GM21529 (cell line): ENCODE measurements around the gene LRIF1.
"Not testable (repeated sequence)": the region's sequence is repeated elsewhere in the genome, so short reads cannot be mapped to it uniquely, and the experiment has no call there.

ENCODE experiments used
- ATAC-seq: cut with Tn5 transposase; IDR thresholded peaks from one replicate; pipeline ENCODE4 v1.9.1; 2021; ENCODE audit not compliant: unreplicated experiment

LRIF1 gene, protein sequence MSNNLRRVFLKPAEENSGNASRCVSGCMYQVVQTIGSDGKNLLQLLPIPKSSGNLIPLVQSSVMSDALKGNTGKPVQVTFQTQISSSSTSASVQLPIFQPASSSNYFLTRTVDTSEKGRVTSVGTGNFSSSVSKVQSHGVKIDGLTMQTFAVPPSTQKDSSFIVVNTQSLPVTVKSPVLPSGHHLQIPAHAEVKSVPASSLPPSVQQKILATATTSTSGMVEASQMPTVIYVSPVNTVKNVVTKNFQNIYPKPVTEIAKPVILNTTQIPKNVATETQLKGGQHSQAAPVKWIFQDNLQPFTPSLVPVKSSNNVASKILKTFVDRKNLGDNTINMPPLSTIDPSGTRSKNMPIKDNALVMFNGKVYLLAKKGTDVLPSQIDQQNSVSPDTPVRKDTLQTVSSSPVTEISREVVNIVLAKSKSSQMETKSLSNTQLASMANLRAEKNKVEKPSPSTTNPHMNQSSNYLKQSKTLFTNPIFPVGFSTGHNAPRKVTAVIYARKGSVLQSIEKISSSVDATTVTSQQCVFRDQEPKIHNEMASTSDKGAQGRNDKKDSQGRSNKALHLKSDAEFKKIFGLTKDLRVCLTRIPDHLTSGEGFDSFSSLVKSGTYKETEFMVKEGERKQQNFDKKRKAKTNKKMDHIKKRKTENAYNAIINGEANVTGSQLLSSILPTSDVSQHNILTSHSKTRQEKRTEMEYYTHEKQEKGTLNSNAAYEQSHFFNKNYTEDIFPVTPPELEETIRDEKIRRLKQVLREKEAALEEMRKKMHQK

GRCh38 chr1:110963691-110964454 is at the start of gene LRIF1:
Gene LRIF1 (minus strand): TSS chr1:110963922. CDS start chr1:110963688, 234 bp downstream.
- peak; percentile 95 for ATAC-seq

GRCh38 chr1:111008031-111008430 is 44.3 kb upstream of the LRIF1 start:
- no peak for ATAC-seq

DNA sequence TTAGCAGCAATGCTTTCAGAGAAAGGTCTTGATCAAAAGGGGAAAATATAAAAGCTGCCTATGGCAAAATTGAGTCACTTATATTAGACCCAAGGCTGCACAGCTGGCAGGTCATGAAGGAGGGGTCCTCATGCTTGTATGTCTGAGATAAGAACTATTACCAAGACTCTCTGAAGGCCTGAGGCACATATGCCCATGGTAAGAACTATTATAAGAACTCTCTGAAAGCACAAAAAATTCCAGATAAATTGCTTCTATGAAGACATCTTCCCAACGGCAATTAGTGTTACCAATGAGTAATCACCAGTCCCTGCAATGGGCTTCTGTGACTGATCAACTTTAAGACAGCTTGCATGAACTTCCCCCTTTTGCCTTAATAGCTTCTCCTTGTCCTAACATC is 42.8 kb upstream of the LRIF1 start:
- no peak for ATAC-seq

DNA sequence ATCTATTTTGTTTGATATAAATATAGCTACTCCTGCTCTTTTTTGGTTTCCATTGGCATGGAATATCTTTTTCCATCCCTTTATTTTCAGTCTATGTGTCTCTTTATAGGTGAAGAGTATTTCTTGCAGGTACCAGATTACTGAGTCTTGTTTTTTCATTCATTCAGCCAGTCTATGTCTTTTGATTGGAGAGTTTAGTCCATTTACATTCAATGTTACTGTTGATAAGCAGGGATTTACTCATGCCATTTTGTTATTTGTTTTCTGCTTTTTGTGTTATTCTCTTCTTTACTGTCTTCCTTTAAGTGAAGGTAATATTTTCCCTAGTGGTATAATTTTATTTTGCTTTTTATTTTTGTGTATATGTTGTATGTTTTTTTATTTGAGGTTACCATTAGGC is 35.9 kb upstream of the LRIF1 start:
- not testable (repeated sequence) for ATAC-seq

- not testable (repeated sequence) for ATAC-seq
Measured at GRCh38 chr1:110992329-110992728, 28.6 kb upstream of the LRIF1 start.

DNA sequence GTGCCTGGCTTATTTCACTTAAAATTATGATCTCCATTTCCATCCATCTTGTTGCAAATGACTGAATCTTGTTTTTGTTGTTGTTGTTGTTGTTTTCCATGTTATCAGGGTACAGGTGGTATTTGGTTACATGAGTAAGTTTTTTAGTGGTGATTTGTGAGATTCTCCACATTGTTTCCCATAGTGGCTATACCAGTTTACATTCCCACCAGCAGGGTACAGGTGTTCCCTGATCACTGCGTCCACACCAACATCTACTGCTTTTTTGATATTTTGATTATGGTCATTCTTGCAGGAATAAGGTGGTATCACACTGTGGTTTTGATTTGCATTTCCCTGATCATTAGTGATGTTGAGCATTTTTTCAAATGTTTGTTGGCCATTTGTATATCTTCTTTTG is 27.6 kb upstream of the LRIF1 start:
- not testable (repeated sequence) for ATAC-seq

DNA sequence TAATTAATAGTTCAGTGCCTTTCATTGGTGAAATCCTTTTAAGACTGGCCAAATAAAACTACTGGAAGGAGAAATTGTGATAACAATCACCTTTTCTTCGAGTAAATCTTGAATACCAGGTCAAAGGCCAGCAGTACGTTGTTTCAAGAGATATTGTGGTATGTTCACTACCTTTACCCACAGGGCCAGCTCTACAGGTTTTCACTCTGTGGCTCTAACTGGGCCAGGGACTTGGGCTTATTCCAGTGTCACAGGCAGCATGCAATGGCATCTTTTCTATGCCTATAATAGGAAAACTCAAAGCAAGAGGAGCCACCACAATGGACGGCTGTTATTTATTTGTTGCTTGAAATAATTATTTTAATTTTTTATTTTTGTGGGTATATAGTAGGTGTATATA is 26.8 kb upstream of the LRIF1 start:
- ATAC-seq = no peak

GRCh38 chr1:110986407-110986891 is 22.7 kb upstream of the LRIF1 start:
- no peak for ATAC-seq

DNA sequence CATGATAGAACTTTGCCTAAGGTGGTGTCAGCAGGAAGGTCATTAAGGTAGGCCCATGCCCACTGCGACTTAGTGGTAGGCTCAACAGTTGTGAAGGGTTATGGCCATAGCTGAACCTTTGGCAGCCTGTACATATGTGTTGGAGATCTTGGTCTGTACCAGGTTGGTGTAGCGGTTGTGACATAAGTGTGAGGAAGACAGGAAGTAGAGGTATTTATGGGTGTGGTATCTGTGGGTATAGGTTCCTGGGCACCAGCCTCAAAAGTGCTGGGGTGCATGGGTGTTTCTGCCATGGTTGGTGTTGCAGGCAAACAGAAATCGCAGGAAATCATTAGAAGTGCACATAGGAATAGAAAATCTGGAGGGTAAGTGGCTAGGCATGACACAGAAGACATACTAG is 18.6 kb upstream of the LRIF1 start:
- no peak for ATAC-seq

- ATAC-seq = no peak
Measured at GRCh38 chr1:110979154-110979553, 15.4 kb upstream of the LRIF1 start.

DNA sequence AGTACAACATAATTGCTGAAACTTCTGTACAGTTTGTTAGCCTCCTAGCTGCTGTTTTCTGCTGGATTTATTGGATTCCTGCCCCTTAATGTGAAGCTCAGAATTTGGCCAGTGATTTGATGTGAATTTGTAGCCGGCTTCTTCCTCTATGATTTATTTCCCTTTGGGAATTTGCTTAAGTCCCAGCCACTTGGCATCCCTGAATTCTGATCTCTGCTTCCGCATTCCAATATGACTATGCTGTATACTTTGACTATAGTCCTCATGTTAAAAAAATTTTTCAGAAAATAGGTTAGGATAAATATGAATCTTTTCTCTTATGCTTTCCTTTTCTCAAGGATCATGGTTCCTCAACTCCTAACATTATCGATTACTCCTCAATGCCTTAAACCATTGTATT is 12.4 kb upstream of the LRIF1 start:
- no peak for ATAC-seq

- no peak for ATAC-seq
Measured at GRCh38 chr1:110975265-110975664, 11.5 kb upstream of the LRIF1 start.

GRCh38 chr1:110967256-110967655 is 3.5 kb upstream of the LRIF1 start:
- no peak for ATAC-seq

GRCh38 chr1:110964455-110964903 is 757 bp upstream of the LRIF1 start:
- ATAC-seq = no peak

DNA sequence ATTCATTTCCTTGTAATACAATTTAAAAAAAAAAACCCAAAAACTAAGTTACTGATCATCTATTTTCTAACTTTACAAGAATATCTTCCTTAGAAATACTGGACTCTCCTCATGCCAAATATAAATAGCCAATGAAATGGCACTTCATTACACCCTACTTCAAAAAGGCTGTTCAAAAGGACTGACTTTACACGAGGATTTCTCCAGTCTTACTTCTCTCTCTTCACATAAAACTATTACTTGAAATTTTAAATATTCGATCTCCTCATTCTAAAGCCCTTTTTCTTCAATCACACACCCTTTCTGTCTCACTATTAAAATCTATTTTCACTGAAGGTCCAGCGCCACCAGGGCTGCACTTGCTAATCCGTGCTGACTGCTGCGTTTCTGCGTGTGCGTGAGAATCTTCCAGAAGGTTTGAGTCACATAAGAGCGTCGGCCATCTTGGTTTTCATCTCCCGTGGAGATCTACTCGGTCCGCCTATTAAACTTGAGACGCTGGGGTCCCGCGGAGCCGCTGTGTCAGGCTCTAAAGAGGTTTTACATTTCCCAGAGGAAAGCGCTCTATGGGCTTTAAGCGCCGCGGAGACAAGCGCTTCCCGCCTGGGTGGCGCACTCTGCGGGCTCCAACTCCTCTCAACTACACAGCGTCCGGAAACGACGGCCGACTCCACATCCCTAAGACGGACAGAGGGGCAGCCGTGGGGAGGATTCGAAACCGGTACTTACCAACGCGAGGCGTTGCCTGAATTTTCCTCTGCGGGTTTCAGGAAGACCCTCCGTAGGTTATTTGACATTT is 631 bp downstream of the LRIF1 start:
- ATAC-seq = peak; percentile 40

- ATAC-seq = no peak
Measured at GRCh38 chr1:110961902-110962301, 1.8 kb downstream of the LRIF1 start.

DNA sequence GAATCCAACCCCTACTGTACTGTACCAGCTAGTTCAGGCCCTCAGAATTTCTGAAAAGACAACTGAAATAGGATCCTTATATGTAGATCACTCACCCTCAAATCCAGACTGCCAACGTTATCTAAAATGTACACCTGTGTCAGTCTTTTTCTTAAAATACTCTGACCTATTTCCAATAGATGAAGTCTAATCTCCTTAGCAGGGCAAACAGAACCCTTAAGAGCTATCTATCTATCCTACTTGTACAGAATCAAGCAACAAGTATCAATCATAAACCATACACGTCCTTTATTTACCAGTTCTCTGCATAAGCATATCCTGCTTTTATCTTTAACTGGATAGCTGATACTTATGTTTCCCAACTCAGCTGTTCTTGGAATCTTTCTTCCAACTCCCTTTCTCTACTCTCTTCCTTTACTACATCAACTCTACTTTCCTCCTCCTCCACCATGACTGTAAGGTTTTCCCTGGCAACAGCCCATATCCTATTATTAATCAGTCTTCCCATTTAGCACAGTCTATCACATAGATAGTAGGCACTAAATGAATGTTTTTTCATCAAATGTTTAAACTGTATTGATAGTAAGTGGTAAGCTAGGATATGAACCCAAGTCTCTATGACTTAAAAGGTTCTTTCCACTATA is 2.8 kb downstream of the LRIF1 start:
- no peak for ATAC-seq

DNA sequence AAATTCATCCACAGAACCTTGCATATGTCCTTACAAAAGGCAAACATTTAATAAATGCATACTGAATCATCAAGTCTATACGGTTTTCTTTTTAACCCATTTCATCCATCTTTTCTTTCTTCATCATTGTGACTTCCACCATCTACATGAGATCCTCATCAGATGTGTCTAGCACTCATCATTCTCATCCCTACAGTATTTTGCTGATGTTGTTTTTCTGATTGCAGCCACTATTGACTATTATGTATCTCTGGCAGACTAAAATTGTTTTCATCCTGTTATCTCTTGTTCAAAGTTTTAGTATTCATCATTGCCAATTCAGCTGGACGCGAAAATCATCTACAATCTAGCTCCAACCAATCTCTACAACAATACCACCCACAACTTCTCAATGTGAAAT is 5.9 kb downstream of the LRIF1 start:
- ATAC-seq = no peak

DNA sequence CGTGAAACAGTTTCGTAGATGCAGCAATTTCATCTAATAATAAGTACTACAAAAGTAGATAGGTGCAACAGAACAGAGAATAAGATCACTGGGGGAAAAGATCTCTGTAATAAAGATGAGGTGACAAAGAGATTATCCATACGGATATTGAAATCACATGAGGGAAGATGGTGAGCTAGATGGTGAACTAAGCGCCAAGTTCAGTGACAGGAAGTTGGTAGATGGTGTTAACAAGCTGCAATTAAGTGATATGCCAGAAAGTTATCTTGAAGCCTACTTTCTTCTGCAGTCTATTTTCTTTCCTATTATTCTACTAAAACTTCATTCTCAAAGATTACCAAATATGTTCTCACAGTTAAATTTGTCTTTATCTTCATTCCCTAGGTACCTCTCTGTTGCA is 7.1 kb downstream of the LRIF1 start:
- ATAC-seq = no peak

DNA sequence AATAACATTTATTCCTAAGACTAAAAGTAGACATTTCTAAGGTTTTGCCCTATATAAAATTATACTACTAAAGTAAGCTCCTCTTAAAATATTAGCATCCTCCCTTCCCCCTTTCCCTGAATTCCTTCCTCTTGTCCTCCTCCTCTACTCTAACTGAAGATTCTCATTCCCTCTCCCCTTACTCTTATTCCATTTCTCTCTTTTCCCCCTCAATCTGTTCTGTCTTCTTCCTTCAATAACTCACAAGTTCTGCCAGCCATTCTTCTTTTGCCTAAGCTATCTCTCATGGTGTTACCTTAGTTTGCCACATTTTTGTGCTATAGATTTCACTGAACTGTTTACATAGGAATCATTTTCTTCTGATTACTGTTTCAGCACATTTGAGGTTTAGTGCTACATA is 10.7 kb downstream of the LRIF1 start:
- ATAC-seq = no peak
